ENCODE results near the gene USP6. TPM values are rescaled to one million over a fixed set of nuclear protein-coding genes. Genes with fewer than 3 reads are reported as not detected.
"Not testable (repeated sequence)": the region's sequence is repeated elsewhere in the genome, so short reads cannot be mapped to it uniquely, and the experiment has no call there.

USP6 gene
- total RNA-seq, 1 experiment from 2014 or later, result not detected

- H3K27me3 ChIP-seq (ENCODE audit: low read length), result no peaks in the 10 kb centered on the region
- no TSS peak for BruUV-seq (replicated peaks)
- ChIA-PET POLR2A (ENCODE audit: unreplicated experiment) (no interaction called here), CTCF (no interaction called here)
- no peaks in the 10 kb centered on the region for H3K9me2 ChIP-seq (replicated peaks; ENCODE audit: low read length)
- no peaks in the 10 kb centered on the region for H3F3A ChIP-seq (ENCODE audit: low read length, unreplicated experiment)
- H3K4me2 ChIP-seq (ENCODE audit: low read length), result no peak overlapping the region
- H2AFZ ChIP-seq (ENCODE audit: low read length), result no peak overlapping the region
- no peak overlapping the region for H3K9ac ChIP-seq (ENCODE audit: low read length)
- no peak overlapping the region for H3K4me3 ChIP-seq (ENCODE audit: low read length)
- H3K9me3 ChIP-seq (ENCODE audit: low read length), result no peaks in the 10 kb centered on the region
- intact Hi-C loops (cut with micrococcal nuclease), result no loop called here
- H3K4me1 ChIP-seq (ENCODE audit: insufficient read depth, low read length), result no peaks in the 10 kb centered on the region
- H3K36me3 ChIP-seq (ENCODE audit: low read depth, low read length), result no peaks in the 10 kb centered on the region
- H3K27ac ChIP-seq (ENCODE audit: low read length), result no peak overlapping the region
- DNase-seq (no peak), ATAC-seq (no peak)
- TF ChIP-seq, protein P1, sequence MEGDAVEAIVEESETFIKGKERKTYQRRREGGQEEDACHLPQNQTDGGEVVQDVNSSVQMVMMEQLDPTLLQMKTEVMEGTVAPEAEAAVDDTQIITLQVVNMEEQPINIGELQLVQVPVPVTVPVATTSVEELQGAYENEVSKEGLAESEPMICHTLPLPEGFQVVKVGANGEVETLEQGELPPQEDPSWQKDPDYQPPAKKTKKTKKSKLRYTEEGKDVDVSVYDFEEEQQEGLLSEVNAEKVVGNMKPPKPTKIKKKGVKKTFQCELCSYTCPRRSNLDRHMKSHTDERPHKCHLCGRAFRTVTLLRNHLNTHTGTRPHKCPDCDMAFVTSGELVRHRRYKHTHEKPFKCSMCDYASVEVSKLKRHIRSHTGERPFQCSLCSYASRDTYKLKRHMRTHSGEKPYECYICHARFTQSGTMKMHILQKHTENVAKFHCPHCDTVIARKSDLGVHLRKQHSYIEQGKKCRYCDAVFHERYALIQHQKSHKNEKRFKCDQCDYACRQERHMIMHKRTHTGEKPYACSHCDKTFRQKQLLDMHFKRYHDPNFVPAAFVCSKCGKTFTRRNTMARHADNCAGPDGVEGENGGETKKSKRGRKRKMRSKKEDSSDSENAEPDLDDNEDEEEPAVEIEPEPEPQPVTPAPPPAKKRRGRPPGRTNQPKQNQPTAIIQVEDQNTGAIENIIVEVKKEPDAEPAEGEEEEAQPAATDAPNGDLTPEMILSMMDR (conservative IDR thresholded peaks at IDR 0.05; ENCODE audit: low read depth, low read length), result no peak
- no peak for TF ChIP-seq EZH2phosphoT487 (IDR thresholded peaks at IDR 0.05; ENCODE audit: borderline replicate concordance, low read length)
- no peak for TF ChIP-seq EZH2 (IDR thresholded peaks at IDR 0.05; ENCODE audit: low read length, unreplicated experiment)
- no peaks in the 10 kb centered on the region for H3K79me2 ChIP-seq (ENCODE audit: low read length)
- H4K20me1 ChIP-seq (ENCODE audit: low read length), result no peaks in the 10 kb centered on the region
Observed at GRCh38 chr17:5135726-5136579, 20.1 kb downstream of the USP6 start.

DNA sequence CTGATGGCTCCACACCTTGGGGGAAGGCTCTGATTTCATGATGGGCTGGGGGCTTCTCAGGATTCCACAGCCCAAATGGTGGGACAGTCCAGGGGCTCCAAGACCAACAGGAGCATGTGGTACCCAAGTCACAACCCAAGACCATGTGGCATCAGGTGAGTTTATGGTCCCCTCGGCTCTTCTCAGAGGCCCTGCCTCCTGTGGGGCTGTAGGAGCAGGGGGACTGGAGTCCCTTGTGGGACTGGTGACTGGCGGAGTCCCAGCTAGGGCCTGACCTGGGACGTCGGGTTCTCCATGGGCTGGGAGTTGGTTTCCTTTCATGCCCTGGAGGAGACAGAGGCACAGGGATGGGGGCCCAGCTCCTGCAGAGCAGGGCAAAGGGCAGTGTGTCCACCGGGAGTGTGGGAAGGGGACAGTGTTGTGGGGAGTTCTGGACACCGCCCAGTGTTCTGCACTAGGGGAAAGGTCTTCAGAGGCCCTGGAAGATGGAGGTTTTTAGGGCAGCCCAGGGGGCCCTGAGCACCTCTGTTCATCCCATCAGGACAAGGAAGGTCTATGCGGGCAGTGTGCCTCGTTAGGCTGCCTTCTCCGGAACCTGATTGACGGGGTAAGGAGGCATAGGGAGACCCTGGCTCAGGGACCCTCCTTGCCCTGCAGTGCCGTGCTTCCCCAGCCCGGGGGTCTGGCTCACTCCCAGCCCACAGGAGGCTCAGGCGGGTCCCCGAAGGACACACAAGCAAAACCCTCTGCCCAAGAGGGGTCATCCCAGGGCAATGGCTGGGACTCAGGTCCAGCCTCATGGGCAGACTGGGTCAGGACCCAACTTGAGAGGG, 21.0 kb downstream of the USP6 start:
- H3K4me3 ChIP-seq (ENCODE audit: low read length); H3K27ac ChIP-seq (ENCODE audit: low read length); H3K9ac ChIP-seq (ENCODE audit: low read length); H2AFZ ChIP-seq (ENCODE audit: low read length); H3K36me3 ChIP-seq (ENCODE audit: low read depth, low read length); H3K4me2 ChIP-seq (ENCODE audit: low read length); CTCF ChIA-PET; ATAC-seq; H3K9me3 ChIP-seq (ENCODE audit: low read length); H3K4me1 ChIP-seq (ENCODE audit: insufficient read depth, low read length); H4K20me1 ChIP-seq (ENCODE audit: low read length); H3K79me2 ChIP-seq (ENCODE audit: low read length); POLR2A ChIA-PET (ENCODE audit: unreplicated experiment); H3K9me2 ChIP-seq (replicated peaks; ENCODE audit: low read length); DNase-seq; BruUV-seq (replicated peaks); H3K27me3 ChIP-seq (ENCODE audit: low read length); intact Hi-C loops (cut with micrococcal nuclease); H3F3A ChIP-seq (ENCODE audit: low read length, unreplicated experiment): not testable (repeated sequence)

DNA sequence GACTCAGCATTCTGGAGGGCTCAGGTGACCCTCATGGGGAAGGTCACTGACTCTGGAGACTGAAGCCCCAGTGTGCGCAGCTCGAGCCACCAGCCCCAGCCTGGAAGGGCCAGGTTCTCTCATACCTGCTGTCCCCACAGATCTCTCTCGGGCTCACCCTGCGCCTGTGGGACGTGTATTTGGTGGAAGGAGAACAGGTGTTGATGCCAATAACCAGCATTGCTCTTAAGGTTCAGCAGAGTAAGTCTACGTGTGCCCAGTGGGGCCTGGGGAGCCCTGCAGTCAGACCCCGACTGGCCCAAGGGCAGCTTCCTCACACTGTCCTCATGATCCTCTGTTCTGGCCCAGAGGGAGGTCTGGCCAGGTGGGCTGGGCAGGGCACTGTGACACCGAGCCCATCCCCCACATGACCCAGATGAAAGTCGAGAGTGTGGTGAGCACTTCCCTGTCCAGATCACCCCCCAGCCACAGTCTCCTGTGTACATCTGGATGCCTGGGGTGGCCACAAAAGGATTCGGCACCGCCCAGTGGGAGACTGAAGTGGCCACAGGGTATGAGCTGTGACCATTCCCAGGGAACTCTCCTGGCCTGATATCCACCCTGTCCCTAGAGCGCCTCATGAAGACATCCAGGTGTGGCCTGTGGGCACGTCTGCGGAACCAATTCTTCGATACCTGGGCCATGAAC, 21.8 kb downstream of the USP6 start:
- H3K27ac ChIP-seq (ENCODE audit: low read length); H3K36me3 ChIP-seq (ENCODE audit: low read depth, low read length); H3K4me1 ChIP-seq (ENCODE audit: insufficient read depth, low read length); POLR2A ChIA-PET (ENCODE audit: unreplicated experiment); ATAC-seq; H3F3A ChIP-seq (ENCODE audit: low read length, unreplicated experiment); H4K20me1 ChIP-seq (ENCODE audit: low read length); H3K4me3 ChIP-seq (ENCODE audit: low read length); H3K9me3 ChIP-seq (ENCODE audit: low read length); H3K9me2 ChIP-seq (replicated peaks; ENCODE audit: low read length); H3K4me2 ChIP-seq (ENCODE audit: low read length); intact Hi-C loops (cut with micrococcal nuclease); H3K79me2 ChIP-seq (ENCODE audit: low read length); CTCF ChIA-PET; BruUV-seq (replicated peaks); H3K9ac ChIP-seq (ENCODE audit: low read length); H3K27me3 ChIP-seq (ENCODE audit: low read length); H2AFZ ChIP-seq (ENCODE audit: low read length); DNase-seq: not testable (repeated sequence)

DNA sequence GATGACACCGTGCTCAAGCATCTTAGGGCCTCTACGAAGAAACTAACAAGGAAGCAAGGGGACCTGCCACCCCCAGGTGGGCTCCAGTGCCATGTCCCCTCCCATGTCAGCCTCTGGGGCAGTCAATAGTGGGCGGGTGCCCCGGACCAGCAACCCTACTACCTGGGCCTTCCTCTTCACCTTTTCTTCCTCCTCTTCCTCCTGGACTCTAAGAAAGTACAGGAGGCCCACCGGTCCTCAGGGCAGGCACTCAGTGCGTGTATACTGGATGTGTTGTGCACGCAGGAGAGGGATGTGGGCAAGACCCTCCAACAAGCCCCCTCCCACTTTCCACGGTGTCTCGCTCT, 22.3 kb downstream of the USP6 start:
- H3K36me3 ChIP-seq (ENCODE audit: low read depth, low read length); H3K9me3 ChIP-seq (ENCODE audit: low read length); H3F3A ChIP-seq (ENCODE audit: low read length, unreplicated experiment); H3K4me3 ChIP-seq (ENCODE audit: low read length); H2AFZ ChIP-seq (ENCODE audit: low read length); CTCF ChIA-PET; intact Hi-C loops (cut with micrococcal nuclease); POLR2A ChIA-PET (ENCODE audit: unreplicated experiment); H3K4me2 ChIP-seq (ENCODE audit: low read length); H3K79me2 ChIP-seq (ENCODE audit: low read length); H3K27ac ChIP-seq (ENCODE audit: low read length); H4K20me1 ChIP-seq (ENCODE audit: low read length); DNase-seq; H3K27me3 ChIP-seq (ENCODE audit: low read length); BruUV-seq (replicated peaks); H3K9me2 ChIP-seq (replicated peaks; ENCODE audit: low read length); H3K9ac ChIP-seq (ENCODE audit: low read length); H3K4me1 ChIP-seq (ENCODE audit: insufficient read depth, low read length); ATAC-seq: not testable (repeated sequence)
